Aortic smooth muscle cell (primary cell): ENCODE results near the gene FBXO28. TPM values are rescaled to one million over a fixed set of nuclear protein-coding genes. Genes with fewer than 3 reads are reported as not detected.

Experiments
- total RNA-seq: library from RNA; depleted of rRNA; stranded (reverse); fragments of >200 nt; gene quantifications from 2 replicates; pipeline ENCODE4 v1.2.3, GENCODE V29; 2014

FBXO28 gene
- 27.1 and 35.9 TPM in 2 replicates for total RNA-seq

DNA sequence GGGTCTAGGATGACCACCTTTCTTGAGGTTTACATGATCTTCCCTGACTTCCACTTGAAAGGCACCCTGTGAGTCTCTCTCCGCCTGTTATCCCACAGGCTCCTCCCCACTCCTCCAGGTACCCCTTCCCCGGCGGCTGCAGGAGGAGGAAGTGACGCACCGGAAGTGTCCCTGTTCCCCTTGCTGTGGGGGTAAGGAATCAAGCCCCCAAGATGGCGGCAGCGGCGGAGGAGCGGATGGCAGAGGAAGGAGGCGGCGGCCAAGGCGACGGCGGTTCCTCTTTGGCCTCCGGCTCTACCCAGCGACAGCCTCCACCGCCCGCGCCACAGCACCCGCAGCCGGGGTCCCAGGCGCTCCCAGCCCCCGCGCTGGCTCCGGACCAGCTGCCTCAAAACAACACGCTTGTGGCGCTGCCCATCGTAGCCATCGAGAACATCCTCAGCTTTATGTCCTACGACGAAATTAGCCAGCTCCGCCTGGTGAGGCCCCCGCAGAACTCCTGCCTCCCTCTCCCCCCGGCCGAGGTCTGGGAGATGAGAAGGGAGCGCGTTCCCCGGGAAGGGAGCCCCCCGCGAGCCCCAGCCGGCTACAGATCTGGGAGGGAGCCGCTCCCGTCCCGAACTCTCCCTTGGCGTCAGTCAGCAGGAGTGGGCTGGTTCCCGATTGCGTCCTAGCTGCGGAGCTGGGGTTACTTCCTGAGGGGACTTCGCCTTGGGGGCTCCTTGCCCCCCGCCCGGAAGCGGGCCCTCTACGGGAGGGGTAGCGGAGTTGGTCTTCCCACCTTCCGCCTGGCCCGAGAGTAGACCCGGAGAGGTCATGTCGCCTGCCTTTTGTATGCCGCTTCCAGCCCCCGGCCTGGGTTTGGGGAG, at the start of gene FBXO28:
Gene FBXO28, plus strand, starts transcription at position 194 of the 869 bp plus-strand sequence. Its CDS starts 19 bp downstream, at position 213.

DNA sequence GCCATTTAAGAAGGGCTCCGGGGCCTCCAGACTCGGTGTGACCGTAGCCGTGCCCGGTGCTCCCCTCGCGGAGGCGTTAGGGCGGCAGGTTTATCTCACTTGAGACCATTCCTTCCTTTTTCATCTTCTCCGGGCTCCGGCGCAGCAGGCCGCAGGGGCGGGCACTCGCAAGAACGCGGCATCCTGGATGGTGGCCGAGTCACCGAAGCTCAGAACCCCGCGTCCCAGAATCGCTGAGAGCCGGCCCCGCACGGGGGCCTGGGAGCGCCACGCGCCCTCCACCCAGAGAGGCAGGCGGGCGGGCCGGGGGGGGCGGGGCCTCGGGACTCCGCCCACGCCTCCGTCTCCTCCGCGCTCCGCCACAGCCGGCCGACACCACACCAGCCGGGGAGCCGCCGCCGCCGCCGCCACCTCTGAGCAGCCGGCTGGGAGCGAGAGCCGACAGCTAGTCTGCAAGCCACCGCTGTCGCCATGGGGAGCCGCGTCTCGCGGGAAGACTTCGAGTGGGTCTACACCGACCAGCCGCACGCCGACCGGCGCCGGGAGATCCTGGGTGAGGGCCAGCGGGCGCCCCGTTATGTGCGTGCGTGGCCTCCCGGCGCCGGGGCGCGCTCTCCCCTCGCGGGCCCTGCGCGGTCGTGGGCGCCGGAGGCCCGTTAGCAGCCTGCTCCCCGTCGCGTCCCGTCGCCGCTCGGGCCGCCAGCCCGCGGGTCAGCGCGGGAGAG, 69.1 kb downstream of the FBXO28 start, which contains the start of gene DEGS1:
Gene DEGS1, plus strand, starts transcription at position 375 of the 725 bp plus-strand sequence. Its CDS starts 97 bp downstream, at position 472.

Other genes starting within 250 kb of the FBXO28 start
- 70.4 and 78.1 TPM in 2 replicates for gene DEGS1, start 69.1 kb downstream of the FBXO28 start, total RNA-seq
- gene NVL, start 216.1 kb downstream of the FBXO28 start, total RNA-seq: 17.7 and 18.3 TPM in 2 replicates
- 55.6 and 84.8 TPM in 2 replicates for gene CNIH4, start 242.8 kb downstream of the FBXO28 start, total RNA-seq